Measurements from ENCODE around the gene ASS1.

Gene ASS1

DNA sequence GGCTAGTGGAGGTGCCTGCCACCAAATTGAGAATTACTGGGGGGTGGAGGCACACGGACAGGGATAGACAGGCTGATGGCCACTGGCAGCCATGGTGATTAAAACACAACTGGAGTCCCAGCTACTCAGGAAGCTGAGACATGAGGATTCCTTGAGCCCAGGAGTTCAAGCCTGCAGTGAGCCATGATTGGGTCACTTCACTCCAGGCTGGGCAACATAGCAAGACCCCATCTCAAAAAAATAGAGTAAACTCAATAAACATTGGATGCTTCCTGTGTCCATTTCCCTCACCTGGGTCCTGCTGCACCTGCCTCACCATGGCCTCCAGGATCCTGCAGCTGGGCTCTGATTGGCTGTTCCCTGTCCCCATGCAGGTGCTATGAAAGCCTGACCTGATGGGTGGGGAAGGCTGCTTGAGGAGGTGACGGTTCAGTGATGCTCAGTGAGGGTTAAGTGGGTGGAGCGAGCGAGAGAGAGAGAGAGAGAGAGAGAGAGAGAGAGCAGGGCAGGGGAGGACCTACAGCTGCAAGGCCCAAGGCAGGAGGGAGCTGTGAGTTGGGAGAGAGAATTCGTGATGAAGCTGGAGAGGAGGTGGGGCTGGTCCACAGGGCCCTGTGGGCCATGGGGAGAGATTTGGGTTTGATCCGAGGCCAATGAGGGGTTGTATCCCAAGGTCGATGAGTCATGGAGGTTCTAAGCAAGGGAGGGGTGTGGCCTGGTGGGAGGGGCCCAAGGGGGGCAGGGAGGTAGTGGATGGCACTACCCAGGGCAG, 97.9 kb downstream of the ASS1 start:
- H3K27ac ChIP-seq, result no peak overlapping the region

DNA sequence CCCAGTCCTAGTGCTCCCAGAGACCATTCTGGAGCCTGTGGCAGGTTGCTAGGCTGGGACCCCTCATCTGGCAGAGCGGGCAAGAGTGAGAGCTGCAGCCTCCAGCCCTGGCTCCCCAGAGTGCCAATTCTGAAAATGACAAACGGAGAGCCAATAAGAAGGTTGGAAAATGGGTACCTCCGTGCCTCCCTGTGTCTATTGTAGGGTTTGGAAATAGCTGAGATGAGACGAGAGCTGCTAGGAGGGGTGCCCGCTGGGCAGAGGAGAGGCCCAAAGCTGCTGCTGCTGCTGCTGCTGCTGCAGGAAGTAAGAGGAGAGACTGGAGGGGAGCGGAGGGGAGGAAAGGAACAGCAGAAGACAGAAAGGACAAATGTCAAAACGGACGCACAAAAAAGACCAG, 98.6 kb downstream of the ASS1 start:
- TF ChIP-seq ZFX (IDR thresholded peaks at IDR 0.05; ENCODE audit: borderline replicate concordance), result no peak
- TF ChIP-seq, protein P1, sequence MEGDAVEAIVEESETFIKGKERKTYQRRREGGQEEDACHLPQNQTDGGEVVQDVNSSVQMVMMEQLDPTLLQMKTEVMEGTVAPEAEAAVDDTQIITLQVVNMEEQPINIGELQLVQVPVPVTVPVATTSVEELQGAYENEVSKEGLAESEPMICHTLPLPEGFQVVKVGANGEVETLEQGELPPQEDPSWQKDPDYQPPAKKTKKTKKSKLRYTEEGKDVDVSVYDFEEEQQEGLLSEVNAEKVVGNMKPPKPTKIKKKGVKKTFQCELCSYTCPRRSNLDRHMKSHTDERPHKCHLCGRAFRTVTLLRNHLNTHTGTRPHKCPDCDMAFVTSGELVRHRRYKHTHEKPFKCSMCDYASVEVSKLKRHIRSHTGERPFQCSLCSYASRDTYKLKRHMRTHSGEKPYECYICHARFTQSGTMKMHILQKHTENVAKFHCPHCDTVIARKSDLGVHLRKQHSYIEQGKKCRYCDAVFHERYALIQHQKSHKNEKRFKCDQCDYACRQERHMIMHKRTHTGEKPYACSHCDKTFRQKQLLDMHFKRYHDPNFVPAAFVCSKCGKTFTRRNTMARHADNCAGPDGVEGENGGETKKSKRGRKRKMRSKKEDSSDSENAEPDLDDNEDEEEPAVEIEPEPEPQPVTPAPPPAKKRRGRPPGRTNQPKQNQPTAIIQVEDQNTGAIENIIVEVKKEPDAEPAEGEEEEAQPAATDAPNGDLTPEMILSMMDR (IDR thresholded peaks at IDR 0.05), result no peak
- H3K27ac ChIP-seq, result no peak overlapping the region

More for the DNA sequence above, 97.9 kb downstream of the ASS1 start:
- TF ChIP-seq, protein P1 (IDR thresholded peaks at IDR 0.05), result no peak
- no peak for TF ChIP-seq ZFX (IDR thresholded peaks at IDR 0.05; ENCODE audit: borderline replicate concordance)

DNA sequence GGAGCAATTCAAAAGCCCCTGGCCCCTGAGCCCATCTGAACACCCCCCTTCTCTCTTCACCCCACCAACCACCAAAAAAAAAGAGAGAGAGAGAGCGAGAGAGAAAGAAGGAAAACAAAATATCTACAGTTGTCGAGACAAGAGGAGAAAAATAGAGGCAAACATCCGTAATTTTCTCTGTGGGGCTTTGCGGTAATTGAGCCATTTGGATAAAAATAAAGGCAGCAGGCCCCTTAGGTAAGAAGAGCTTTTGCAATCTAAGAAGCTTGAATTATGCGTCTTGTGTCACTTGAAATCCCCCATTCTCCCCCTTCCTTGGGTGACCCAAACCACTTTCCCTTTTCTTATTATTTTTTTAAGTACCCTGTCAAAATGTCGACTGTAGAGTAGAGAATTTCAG, 99.1 kb downstream of the ASS1 start:
- TF ChIP-seq, protein P1 (IDR thresholded peaks at IDR 0.05), result no peak
- TF ChIP-seq ZFX (IDR thresholded peaks at IDR 0.05; ENCODE audit: borderline replicate concordance), result no peak
- H3K27ac ChIP-seq, result no peak overlapping the region

DNA sequence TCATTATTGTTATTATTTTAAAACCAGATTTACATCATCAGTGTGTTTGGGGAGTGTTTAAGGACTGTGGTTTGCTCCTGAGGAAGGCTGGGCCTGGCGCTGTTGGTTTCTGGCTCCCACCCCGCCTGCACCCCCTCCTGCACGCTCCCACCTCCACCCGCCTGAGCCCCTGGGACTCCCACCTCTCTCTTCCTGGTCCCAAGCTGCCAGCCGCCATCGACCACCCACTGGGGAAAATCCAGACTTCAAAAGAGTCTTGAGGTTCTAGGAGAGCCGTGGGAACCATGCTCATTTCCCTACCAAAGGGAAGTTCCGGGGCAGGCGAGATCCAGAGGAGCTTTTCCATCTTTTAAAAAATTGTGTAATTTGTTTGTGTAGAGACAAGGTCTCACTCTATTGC, 99.6 kb downstream of the ASS1 start:
- TF ChIP-seq ZFX (IDR thresholded peaks at IDR 0.05; ENCODE audit: borderline replicate concordance), result no peak
- TF ChIP-seq, protein P1 (IDR thresholded peaks at IDR 0.05), result no peak
- H3K27ac ChIP-seq, result no peak overlapping the region

DNA sequence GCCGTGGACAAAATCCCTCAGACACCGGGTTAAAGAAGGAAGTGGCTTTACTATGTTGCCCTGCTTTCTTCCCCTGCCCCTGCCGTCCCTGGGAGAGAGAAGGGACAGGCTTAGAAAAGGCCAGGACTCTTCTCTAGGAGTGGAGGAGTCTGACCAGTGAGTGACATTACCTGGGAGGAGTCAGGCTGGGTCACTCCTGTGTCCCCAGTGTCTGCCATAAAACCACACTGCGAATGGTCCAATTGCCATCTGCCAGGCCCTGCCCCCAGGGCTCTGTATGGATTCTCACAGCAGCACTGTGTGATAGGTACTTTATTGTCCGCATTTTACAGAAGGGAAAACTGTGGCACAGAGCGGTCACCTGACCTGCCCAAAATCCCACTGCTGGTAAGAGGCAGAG, 103.3 kb downstream of the ASS1 start:
- no peak overlapping the region for H3K27ac ChIP-seq
- no peak for TF ChIP-seq ZFX (IDR thresholded peaks at IDR 0.05; ENCODE audit: borderline replicate concordance)
- TF ChIP-seq, protein P1 (IDR thresholded peaks at IDR 0.05), result no peak

DNA sequence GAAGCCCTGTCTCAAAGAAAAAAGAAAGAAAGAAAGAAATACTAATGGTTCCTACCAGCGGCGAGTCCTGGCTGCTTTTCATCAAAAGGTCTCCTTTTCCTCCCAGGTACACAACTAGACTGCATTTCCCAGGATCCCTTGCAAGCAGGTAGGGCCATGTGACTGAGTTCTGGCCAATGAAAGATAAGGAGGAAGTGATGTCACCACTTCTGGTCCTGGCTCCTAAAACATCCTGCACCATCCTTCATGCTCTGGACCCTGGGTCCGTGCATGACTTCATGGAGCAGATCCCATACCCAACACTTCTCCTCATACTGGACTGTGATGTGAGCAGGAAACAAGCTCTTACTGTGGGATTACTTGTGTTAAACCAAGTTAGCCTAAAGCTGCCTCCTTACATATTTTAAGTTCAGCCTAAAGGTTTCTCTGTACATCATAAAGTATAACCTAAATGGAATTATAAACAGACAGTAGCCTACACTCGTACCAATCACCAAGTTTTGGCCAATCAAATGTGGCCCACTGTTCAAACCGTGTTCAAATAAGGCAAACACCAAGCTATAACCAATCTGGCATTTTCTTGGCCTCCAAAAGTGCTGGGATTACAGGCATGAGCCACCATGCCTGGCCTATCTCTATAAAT, 104.5 kb downstream of the ASS1 start:
- TF ChIP-seq, protein P1 (IDR thresholded peaks at IDR 0.05), result no peak
- no peak for TF ChIP-seq ZFX (IDR thresholded peaks at IDR 0.05; ENCODE audit: borderline replicate concordance)
- H3K27ac ChIP-seq, result no peak overlapping the region
